K562 (cell line): ENCODE measurements around the gene SLC33A1. TPM values are rescaled to one million over a fixed set of nuclear protein-coding genes. Genes with fewer than 3 reads are reported as not detected.

Source experiments
- CGGBP1 ChIP-seq: fragments of 250-450 bp; sonication (Bioruptor Pico); IDR thresholded peaks from 2 replicates; pipeline ENCODE4 v1.9.0; 2021; ENCODE audit warnings: mild to moderate bottlenecking
- HDAC3 ChIP-seq: fragments of 450-650 bp; IDR thresholded peaks from 2 replicates; pipeline ENCODE4 v1.6.1; 2018; ENCODE audit warnings: borderline replicate concordance, mild to moderate bottlenecking, moderate library complexity; ENCODE audit not compliant: partially characterized antibody
- HMG20A ChIP-seq: fragments of 450-650 bp; formaldehyde crosslinking; conservative IDR thresholded peaks from 2 replicates; pipeline ENCODE4 v1.4.0; 2020; ENCODE audit warnings: mild to moderate bottlenecking, mixed read lengths
- HNRNPL ChIP-seq: fragments of 200-400 bp; formaldehyde crosslinking; IDR thresholded peaks from 2 replicates; pipeline ENCODE4 v1.6.1; 2017; ENCODE audit warnings: low read depth, mild to moderate bottlenecking, low read length
- MAFG ChIP-seq: fragments of 450-650 bp; conservative IDR thresholded peaks from 2 replicates; pipeline ENCODE4 v1.6.1; 2016; ENCODE audit warnings: missing genetic modification characterization, missing compliant biosample characterization
- MAZ ChIP-seq, 2 experiments: fragments of 450-650 bp in 1 of 2; sonication (generic) in 1 of 2; formaldehyde crosslinking; IDR thresholded peaks in 1 of 2; conservative IDR thresholded peaks in 1 of 2; 2 replicates each; pipeline versions ENCODE4 v1.4.0 to v1.5.0; 2020; ENCODE audit warnings: mild to moderate bottlenecking in 1 of 2, missing genetic modification reagents in 1 of 2
- MGA ChIP-seq: fragments of 450-650 bp; IDR thresholded peaks from 2 replicates; pipeline ENCODE4 v1.6.1; 2016; ENCODE audit warnings: mild to moderate bottlenecking, moderate library complexity
- NRF1 ChIP-seq, 2 experiments: fragments of 450-650 bp; IDR thresholded peaks in 1 of 2; conservative IDR thresholded peaks in 1 of 2; 2 replicates each; pipeline ENCODE4 v1.6.1; 2014; ENCODE audit warnings: mild to moderate bottlenecking in 2 of 2
- SFPQ ChIP-seq: fragments of 200-400 bp; formaldehyde crosslinking; IDR thresholded peaks from 2 replicates; pipeline ENCODE4 v1.6.1; 2017; ENCODE audit warnings: mild to moderate bottlenecking, low read depth, low read length, moderate library complexity
- SMARCC2 ChIP-seq: fragments of 450-650 bp; IDR thresholded peaks from 2 replicates; pipeline ENCODE4 v1.6.1; 2017; ENCODE audit warnings: antibody characterized with exemption, moderate library complexity, mild to moderate bottlenecking, low read depth
- THAP7 ChIP-seq: fragments of 250-450 bp; sonication (Bioruptor Pico); IDR thresholded peaks from 2 replicates; pipeline ENCODE4 v1.5.0; 2021
- ZNF224 ChIP-seq: sonication (generic); formaldehyde crosslinking; IDR thresholded peaks from 2 replicates; pipeline ENCODE4 v1.8.0; 2022; ENCODE audit warnings: mild to moderate bottlenecking, missing genetic modification reagents
- polyA plus RNA-seq, 8 experiments: library from polyadenylated mRNA; depleted of rRNA in 4 of 8; stranded (reverse) in 5 of 8; unstranded in 3 of 8; fragments of >200 nt; fragmentation: Nextera tagmentation in 2 of 8; fragmentation: Illumina TruSeq in 1 of 8; extraction: Ambion mirVana in 2 of 8; extraction: Trizol in 1 of 8; gene quantifications; 2 replicates each; pipeline versions ENCODE4 v1.2.1 to v1.2.3, GENCODE V29; 2011 to 2014; ENCODE audit warnings: inconsistent platforms in 1 of 8, missing spikeins in 1 of 8
- total RNA-seq, 7 experiments: library from RNA; depleted of rRNA in 6 of 7; stranded (reverse); fragments of >200 nt in 6 of 7; fragmentation: Illumina TruSeq in 2 of 7; extraction: Trizol in 2 of 7; gene quantifications; 2 replicates each; pipeline versions ENCODE4 v1.2.1 to v1.2.3, GENCODE V29; 2011 to 2021; ENCODE audit warnings: low replicate concordance in 1 of 7

SLC33A1 gene
- total and polyA plus RNA-seq, 9 of the 15 experiments (the other 6 are each of a cell fraction or from before 2014, with no cell fraction given) = 6.2 to 26.8 (median 19.6) TPM

- no peak for TF ChIP-seq SFPQ
- TF ChIP-seq MGA = peak; percentile 86
- TF ChIP-seq CGGBP1 = no peak
- TF ChIP-seq HNRNPL = peak; percentile 51; the same call in 1 of the 2 replicates
- TF ChIP-seq MAFG (tag) = no peak
- TF ChIP-seq ZNF224 (CRISPR knock-in tag) = no peak
- no peak for TF ChIP-seq SMARCC2
- TF ChIP-seq NRF1 (conservative IDR thresholded peaks at IDR 0.05 in 1 of 2, IDR thresholded peaks at IDR 0.05 in 1 of 2) = no peak; a peak in 1 of 4 replicates
- no peak for TF ChIP-seq THAP7 (CRISPR knock-in tag)
- TF ChIP-seq HMG20A (CRISPR knock-in tag) = no peak
- no peak for TF ChIP-seq HDAC3
- peak; percentile 90 for TF ChIP-seq MAZ (CRISPR knock-in tag; conservative IDR thresholded peaks at IDR 0.05 in 1 of 2, IDR thresholded peaks at IDR 0.05 in 1 of 2)
Measured at GRCh38 chr3:155805802-155806618, 48.2 kb downstream of the SLC33A1 start, which contains the start of gene C3orf33 (continued).
